Activated CD8-positive, alpha-beta memory T cell treated with anti-CD3 and anti-CD28 coated beads for 48 hours (primary cell): ENCODE results near the gene CD37.
"Not testable (repeated sequence)": the region's sequence is repeated elsewhere in the genome, so short reads cannot be mapped to it uniquely, and the experiment has no call there.

ENCODE experiments used
- DNase-seq, 3 experiments: peaks; one replicate each; pipeline ENCODE4 v3.0.0-alpha.2; 2020; ENCODE audit warnings: low read depth in 2 of 3, low spot score in 2 of 3

The CD37 gene

GRCh38 chr19:49335071-49335783 is at the start of gene CD37:
TSS of gene CD37 (plus strand) at chr19:49335406. CDS start at chr19:49335541, 135 bp downstream.
- DNase-seq = no peak

- no peak for DNase-seq
Observed at GRCh38 chr19:49287141-49287770, 48.0 kb upstream of the CD37 start.

GRCh38 chr19:49288205-49288604 is 47.0 kb upstream of the CD37 start:
- not testable (repeated sequence) for DNase-seq

GRCh38 chr19:49289286-49289685 is 45.9 kb upstream of the CD37 start:
- DNase-seq = not testable (repeated sequence)

- DNase-seq = no peak
Observed at GRCh38 chr19:49290517-49290916, 44.7 kb upstream of the CD37 start.

GRCh38 chr19:49294401-49294800 is 40.8 kb upstream of the CD37 start:
- DNase-seq = no peak

GRCh38 chr19:49295208-49295880 is 39.9 kb upstream of the CD37 start:
- no peak for DNase-seq

GRCh38 chr19:49297403-49297802 is 37.8 kb upstream of the CD37 start:
- DNase-seq = no peak

- not testable (repeated sequence) for DNase-seq
Observed at GRCh38 chr19:49298653-49299052, 36.6 kb upstream of the CD37 start.

- DNase-seq = peak; percentile 41 to 80 (median 80)
Observed at GRCh38 chr19:49301165-49301865, 33.9 kb upstream of the CD37 start.

GRCh38 chr19:49301866-49302252 is 33.3 kb upstream of the CD37 start:
- no peak for DNase-seq

GRCh38 chr19:49306734-49307133 is 28.5 kb upstream of the CD37 start:
- DNase-seq = not testable (repeated sequence)

GRCh38 chr19:49309087-49309486 is 26.1 kb upstream of the CD37 start:
- no peak for DNase-seq

- no peak for DNase-seq
Observed at GRCh38 chr19:49315111-49315510, 20.1 kb upstream of the CD37 start.

- no peak for DNase-seq
Observed at GRCh38 chr19:49316284-49316683, 18.9 kb upstream of the CD37 start.

- no peak for DNase-seq
Observed at GRCh38 chr19:49318296-49318695, 16.9 kb upstream of the CD37 start.

GRCh38 chr19:49324801-49325576 is 10.2 kb upstream of the CD37 start, which contains the start of gene SLC6A16:
TSS of gene SLC6A16 (minus strand) at chr19:49325191. CDS start at chr19:49311347, 13,844 bp downstream.
- DNase-seq = no peak

GRCh38 chr19:49325756-49326155 is 9.4 kb upstream of the CD37 start:
- not testable (repeated sequence) for DNase-seq

- no peak for DNase-seq
Observed at GRCh38 chr19:49326165-49326704, 9.0 kb upstream of the CD37 start.

- DNase-seq = no peak
Observed at GRCh38 chr19:49327878-49328544, 7.2 kb upstream of the CD37 start.
